ENCODE results near the gene FHL2.
A peak's percentile ranks its signal among the peaks of the same experiment; 100 is the strongest.

FHL2 gene

DNA sequence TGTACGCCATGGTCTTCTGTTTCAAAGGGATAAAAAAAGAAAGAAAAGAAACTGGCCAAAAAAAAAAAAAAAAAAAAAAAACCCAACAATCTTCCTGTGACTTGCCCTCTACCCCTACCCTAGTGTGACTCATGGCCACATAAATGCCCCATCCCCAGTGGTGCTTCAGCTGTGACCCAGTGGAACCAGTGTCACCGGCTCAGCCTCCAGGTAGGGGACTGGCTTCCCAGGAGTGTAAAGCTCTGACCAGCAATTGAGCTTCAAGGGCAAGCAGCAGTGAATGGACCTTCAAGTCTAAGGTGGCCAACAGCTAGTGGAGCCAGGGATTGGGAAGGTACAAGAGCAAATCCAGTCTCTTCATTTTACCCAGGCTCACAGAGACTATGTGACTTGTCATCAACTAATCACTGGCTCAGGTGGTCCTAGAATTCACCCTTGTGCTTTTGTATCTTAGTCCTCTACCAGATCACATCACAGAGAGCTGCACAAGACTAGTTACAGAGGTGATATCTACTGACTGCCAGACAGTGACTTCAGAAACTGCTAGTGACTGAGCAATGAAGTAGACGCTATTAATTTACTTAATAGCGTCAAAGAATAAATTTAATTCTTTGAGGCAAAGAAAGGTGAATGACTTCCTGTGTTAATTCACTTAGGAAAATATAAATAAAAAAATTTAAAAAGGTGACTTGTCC, 68.0 kb downstream of the FHL2 start:
- no peak for TF ChIP-seq OSR1 (CRISPR knock-in tag; IDR thresholded peaks at IDR 0.05)
- TF ChIP-seq ZNF70 (CRISPR knock-in tag; IDR thresholded peaks at IDR 0.05): no peak
- no peak for TF ChIP-seq GLIS3 (CRISPR knock-in tag; IDR thresholded peaks at IDR 0.05)
- no peak for TF ChIP-seq ZC3H10 (CRISPR knock-in tag; IDR thresholded peaks at IDR 0.05)
- no peak for ATAC-seq

DNA sequence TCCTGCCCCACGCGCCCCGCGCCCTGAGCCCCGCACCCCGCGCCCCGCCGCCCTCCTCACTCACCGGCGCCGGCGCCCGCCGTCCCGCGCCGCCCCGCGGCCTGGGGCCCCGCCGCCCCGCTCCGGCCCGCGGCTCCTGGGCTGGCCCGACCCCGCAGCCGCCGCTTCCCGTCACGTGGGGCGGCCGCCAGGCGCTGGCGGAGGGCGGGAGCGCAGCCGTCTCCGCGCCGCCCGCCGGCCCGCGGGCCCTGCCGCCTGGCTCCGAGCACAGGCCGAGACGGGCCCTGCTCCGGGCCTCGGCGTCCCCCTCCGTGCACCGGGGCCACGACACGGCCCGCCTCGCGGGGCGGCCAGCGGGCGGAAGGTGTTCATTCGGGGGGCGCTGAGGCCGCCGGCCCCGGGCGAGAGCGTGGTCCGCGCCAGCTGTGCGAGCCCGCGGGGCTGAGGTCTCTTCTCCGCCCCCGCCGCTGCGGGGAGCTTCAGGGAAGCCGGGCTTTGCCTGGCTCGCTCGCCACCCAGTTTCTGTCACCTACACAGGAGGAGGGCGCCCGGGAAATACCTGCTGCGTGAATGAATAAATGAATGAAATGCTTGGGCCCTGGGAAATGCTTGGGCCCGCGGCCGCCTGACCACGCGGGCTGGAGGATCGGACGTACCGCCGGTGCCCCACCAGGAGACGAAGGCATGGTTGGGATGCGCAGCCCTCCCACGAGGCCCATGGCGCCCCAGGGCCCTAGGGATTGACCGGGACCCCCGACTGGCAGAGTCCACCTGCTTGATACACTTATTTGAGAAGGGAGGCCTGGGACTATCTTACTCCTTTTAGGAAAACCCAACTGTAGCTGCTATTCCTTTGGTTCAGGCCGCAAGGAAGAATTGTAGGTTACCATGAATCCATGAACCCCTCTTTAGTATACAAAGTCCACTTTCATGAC, 69.0 kb downstream of the FHL2 start, which contains the start of gene TGFBRAP1:
Gene TGFBRAP1 (minus strand): TSS at position 175 of the 935 bp plus-strand sequence. CDS start 21,434 bp downstream, outside the sequence.
- peak; percentile 84 for ATAC-seq
- TF ChIP-seq CSDC2 (CRISPR knock-in tag; IDR thresholded peaks at IDR 0.05): 0 out of 2 replicates have a peak, but pooled peaks have one; percentile 29
- no peak for TF ChIP-seq TCF4 (CRISPR knock-in tag; IDR thresholded peaks at IDR 0.05; ENCODE audit: borderline replicate concordance)
- no peak for TF ChIP-seq CSRNP3 (CRISPR knock-in tag; IDR thresholded peaks at IDR 0.05)
- TF ChIP-seq ISL1 (CRISPR knock-in tag; IDR thresholded peaks at IDR 0.05): no peak

- TF ChIP-seq BACH2 (CRISPR knock-in tag; IDR thresholded peaks at IDR 0.05; ENCODE audit: borderline replicate concordance) (no peak), TSHZ2 (CRISPR knock-in tag; IDR thresholded peaks at IDR 0.05) (no peak), TOX (CRISPR knock-in tag; IDR thresholded peaks at IDR 0.05; ENCODE audit: borderline replicate concordance) (no peak), ZNF70 (CRISPR knock-in tag; IDR thresholded peaks at IDR 0.05) (no peak), OSR1 (CRISPR knock-in tag; IDR thresholded peaks at IDR 0.05) (no peak), ZC3H10 (CRISPR knock-in tag; IDR thresholded peaks at IDR 0.05) (no peak), ZNF565 (CRISPR knock-in tag; conservative IDR thresholded peaks at IDR 0.05; ENCODE audit: low read depth) (no peak), CSDC2 (CRISPR knock-in tag; IDR thresholded peaks at IDR 0.05) (no peak), TCF4 (CRISPR knock-in tag; IDR thresholded peaks at IDR 0.05; ENCODE audit: borderline replicate concordance) (no peak), PATZ1 (CRISPR knock-in tag; IDR thresholded peaks at IDR 0.05; ENCODE audit: borderline replicate concordance) (no peak), PPARA (CRISPR knock-in tag; IDR thresholded peaks at IDR 0.05; ENCODE audit: borderline replicate concordance) (no peak)
- no peak; the same call in none of the 3 replicates for ATAC-seq
Observed at GRCh38 chr2:105329197-105329554, 69.7 kb downstream of the FHL2 start.

- no peak for TF ChIP-seq ISL1 (CRISPR knock-in tag; IDR thresholded peaks at IDR 0.05)
- no peak for TF ChIP-seq ZFP3 (CRISPR knock-in tag; IDR thresholded peaks at IDR 0.05)
- no peak for TF ChIP-seq TCF4 (CRISPR knock-in tag; IDR thresholded peaks at IDR 0.05; ENCODE audit: borderline replicate concordance)
- no peak for TF ChIP-seq ZFP30 (CRISPR knock-in tag; IDR thresholded peaks at IDR 0.05)
- TF ChIP-seq ZNF8 (CRISPR knock-in tag; IDR thresholded peaks at IDR 0.05): no peak
- no peak for TF ChIP-seq ZNF70 (CRISPR knock-in tag; IDR thresholded peaks at IDR 0.05)
- TF ChIP-seq, protein P1, sequence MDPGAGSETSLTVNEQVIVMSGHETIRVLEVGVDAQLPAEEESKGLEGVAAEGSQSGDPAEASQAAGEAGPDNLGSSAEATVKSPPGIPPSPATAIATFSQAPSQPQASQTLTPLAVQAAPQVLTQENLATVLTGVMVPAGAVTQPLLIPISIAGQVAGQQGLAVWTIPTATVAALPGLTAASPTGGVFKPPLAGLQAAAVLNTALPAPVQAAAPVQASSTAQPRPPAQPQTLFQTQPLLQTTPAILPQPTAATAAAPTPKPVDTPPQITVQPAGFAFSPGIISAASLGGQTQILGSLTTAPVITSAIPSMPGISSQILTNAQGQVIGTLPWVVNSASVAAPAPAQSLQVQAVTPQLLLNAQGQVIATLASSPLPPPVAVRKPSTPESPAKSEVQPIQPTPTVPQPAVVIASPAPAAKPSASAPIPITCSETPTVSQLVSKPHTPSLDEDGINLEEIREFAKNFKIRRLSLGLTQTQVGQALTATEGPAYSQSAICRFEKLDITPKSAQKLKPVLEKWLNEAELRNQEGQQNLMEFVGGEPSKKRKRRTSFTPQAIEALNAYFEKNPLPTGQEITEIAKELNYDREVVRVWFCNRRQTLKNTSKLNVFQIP (CRISPR knock-in tag; IDR thresholded peaks at IDR 0.05; ENCODE audit: borderline replicate concordance, low read depth): no peak
- TF ChIP-seq PATZ1 (CRISPR knock-in tag; IDR thresholded peaks at IDR 0.05; ENCODE audit: borderline replicate concordance): no peak
- peak; percentile 27; the same call in 2 of the 3 replicates for ATAC-seq
Observed at GRCh38 chr2:105328281-105329196, 70.3 kb downstream of the FHL2 start.
